HepG2 (cell line): ENCODE results near the gene MLLT10. TPM values are rescaled to one million over a fixed set of nuclear protein-coding genes. Genes with fewer than 3 reads are reported as not detected.

ENCODE experiments used
- CAMTA2 ChIP-seq: sonication (generic); formaldehyde crosslinking; IDR thresholded peaks from 2 replicates; pipeline ENCODE4 v1.4.0; 2020; ENCODE audit warnings: mild to moderate bottlenecking, missing genetic modification reagents, borderline replicate concordance
- DNMT3B ChIP-seq: conservative IDR thresholded peaks from 2 replicates; pipeline ENCODE4 v1.6.1; 2016; ENCODE audit warnings: missing biosample characterization, control low read depth
- HIVEP1 ChIP-seq: sonication (generic); formaldehyde crosslinking; IDR thresholded peaks from 2 replicates; pipeline ENCODE4 v1.4.0; 2020; ENCODE audit warnings: mild to moderate bottlenecking, missing genetic modification reagents
- HMG20A ChIP-seq: IDR thresholded peaks from 2 replicates; pipeline ENCODE4 v1.6.1; 2016; ENCODE audit warnings: borderline replicate concordance
- NCOA2 ChIP-seq: sonication (generic); formaldehyde crosslinking; IDR thresholded peaks from 2 replicates; pipeline ENCODE4 v1.8.0; 2022; ENCODE audit warnings: inconsistent platforms
- POLR2G ChIP-seq: fragments of 200-400 bp; formaldehyde crosslinking; IDR thresholded peaks from 2 replicates; pipeline ENCODE4 v1.6.1; 2018; ENCODE audit warnings: mild to moderate bottlenecking, low read depth, low read length, moderate library complexity
- TOPORS ChIP-seq: sonication (generic); formaldehyde crosslinking; IDR thresholded peaks from 2 replicates; pipeline ENCODE4 v1.8.0; 2023; ENCODE audit warnings: mild to moderate bottlenecking, missing genetic modification reagents
- XRCC5 ChIP-seq: fragments of 200-400 bp; formaldehyde crosslinking; optimal IDR thresholded peaks from 2 replicates; pipeline ENCODE3; 2017; ENCODE audit warnings: mild to moderate bottlenecking, low read length
- ZFYVE20 ChIP-seq: sonication (generic); formaldehyde crosslinking; IDR thresholded peaks from 2 replicates; pipeline ENCODE4 v1.8.0; 2023; ENCODE audit warnings: low read depth, mild to moderate bottlenecking, moderate library complexity, missing genetic modification reagents, borderline replicate concordance
- ZKSCAN8 ChIP-seq: IDR thresholded peaks from 2 replicates; pipeline ENCODE4 v1.6.1; 2016; ENCODE audit warnings: borderline replicate concordance, missing genetic modification reagents, missing compliant biosample characterization
- ZNF746 ChIP-seq: sonication (generic); formaldehyde crosslinking; IDR thresholded peaks from 2 replicates; pipeline ENCODE4 v1.8.0; 2022; ENCODE audit warnings: mild to moderate bottlenecking, missing genetic modification reagents
- ZNF747 ChIP-seq: sonication (generic); formaldehyde crosslinking; IDR thresholded peaks from 2 replicates; pipeline ENCODE4 v1.8.1; 2023; ENCODE audit warnings: missing genetic modification reagents, mild to moderate bottlenecking, borderline replicate concordance
- ZNF883 ChIP-seq: sonication (generic); formaldehyde crosslinking; IDR thresholded peaks from 2 replicates; pipeline ENCODE4 v1.5.1; 2020; ENCODE audit warnings: mild to moderate bottlenecking, missing genetic modification reagents; ENCODE audit errors: not compliant biosample characterization
- polyA plus RNA-seq, 8 experiments: library from polyadenylated mRNA; depleted of rRNA in 3 of 8; stranded (reverse) in 7 of 8; unstranded in 1 of 8; fragments of >200 nt; fragmentation: Illumina TruSeq in 4 of 8; extraction: Trizol in 4 of 8; gene quantifications; 2 replicates each; pipeline versions ENCODE4 v1.2.1 to v1.2.3, GENCODE V29; 2011 to 2016; ENCODE audit warnings: low read depth in 4 of 8, missing spikeins in 1 of 8, mixed read lengths in 1 of 8; ENCODE audit not compliant: insufficient read depth in 1 of 8
- total RNA-seq, 5 experiments: library from RNA; depleted of rRNA; stranded (reverse); fragments of >200 nt; fragmentation: Illumina TruSeq; extraction: Trizol; gene quantifications; 2 replicates each; pipeline ENCODE4 v1.2.3, GENCODE V29; 2016; ENCODE audit warnings: low read depth in 1 of 5
- TF ChIP-seq, protein P1 (sequence below), 2 experiments: sonication (generic) in 1 of 2; formaldehyde crosslinking in 1 of 2; IDR thresholded peaks; 2 replicates each; pipeline versions ENCODE4 v1.6.1 to v1.9.0; 2014 to 2022; ENCODE audit warnings: antibody characterized with exemption in 1 of 2, borderline replicate concordance in 1 of 2, inconsistent platforms in 1 of 2, low read depth in 1 of 2, missing genetic modification reagents in 1 of 2
- TF ChIP-seq, protein P2 (sequence below): sonication (generic); formaldehyde crosslinking; IDR thresholded peaks from 2 replicates; pipeline ENCODE4 v1.5.1; 2020; ENCODE audit warnings: missing genetic modification reagents, mild to moderate bottlenecking, borderline replicate concordance
- TF ChIP-seq, protein P3 (sequence below): sonication (generic); formaldehyde crosslinking; IDR thresholded peaks from 2 replicates; pipeline ENCODE4 v1.4.0; 2020; ENCODE audit warnings: mild to moderate bottlenecking, missing genetic modification reagents

Gene MLLT10
- total and polyA plus RNA-seq, 2 of the 13 experiments (the other 11 are each of a cell fraction or from before 2014, with no cell fraction given) = 51.3 to 84.1 TPM

DNA sequence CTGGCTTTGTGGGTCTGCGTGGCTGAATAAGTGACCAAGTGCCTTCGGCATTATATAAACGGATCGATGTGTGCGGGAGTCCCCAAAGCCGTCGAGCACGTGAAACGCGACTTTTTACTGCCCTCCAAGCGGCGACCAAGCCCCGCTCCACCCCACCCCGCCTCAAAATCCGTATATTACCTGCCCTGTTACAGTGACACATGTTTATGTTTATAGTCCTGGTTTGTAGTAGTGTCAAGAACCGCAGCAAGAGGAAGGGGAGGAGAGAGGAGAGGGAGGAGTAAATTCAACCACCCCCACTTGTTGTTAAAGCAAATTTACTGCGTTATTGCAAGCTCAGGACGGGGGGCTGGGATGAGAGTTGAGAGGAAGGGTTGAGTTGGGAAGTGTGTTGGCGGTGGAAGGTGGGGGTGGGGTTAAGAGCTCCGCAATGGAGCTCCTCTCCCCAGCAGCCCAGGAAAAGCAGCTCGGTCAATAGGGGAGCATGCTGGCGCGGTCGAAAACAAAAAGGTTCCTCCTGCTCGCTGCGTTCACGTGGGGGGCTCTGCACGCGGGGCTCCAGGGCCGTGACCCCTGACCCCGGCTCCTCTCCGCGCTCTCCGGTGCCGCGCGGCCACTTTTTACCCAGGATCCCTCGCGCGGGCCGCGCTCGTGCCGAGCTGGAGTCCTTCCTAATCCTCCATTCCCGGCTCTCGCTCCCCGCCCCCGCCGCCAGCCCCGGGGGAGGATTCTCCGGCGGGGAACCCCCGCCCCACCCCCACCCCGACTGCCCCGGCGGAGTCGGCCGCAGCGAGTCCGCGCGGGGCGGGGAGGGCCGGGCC, 8.5 kb upstream of the MLLT10 start, which contains the start of gene SKIDA1 (continued):
- no peak for TF ChIP-seq ZFYVE20 (CRISPR knock-in tag)
- peak; percentile 71; the same call in 1 of the 2 replicates for TF ChIP-seq ZKSCAN8
- TF ChIP-seq, protein P1, sequence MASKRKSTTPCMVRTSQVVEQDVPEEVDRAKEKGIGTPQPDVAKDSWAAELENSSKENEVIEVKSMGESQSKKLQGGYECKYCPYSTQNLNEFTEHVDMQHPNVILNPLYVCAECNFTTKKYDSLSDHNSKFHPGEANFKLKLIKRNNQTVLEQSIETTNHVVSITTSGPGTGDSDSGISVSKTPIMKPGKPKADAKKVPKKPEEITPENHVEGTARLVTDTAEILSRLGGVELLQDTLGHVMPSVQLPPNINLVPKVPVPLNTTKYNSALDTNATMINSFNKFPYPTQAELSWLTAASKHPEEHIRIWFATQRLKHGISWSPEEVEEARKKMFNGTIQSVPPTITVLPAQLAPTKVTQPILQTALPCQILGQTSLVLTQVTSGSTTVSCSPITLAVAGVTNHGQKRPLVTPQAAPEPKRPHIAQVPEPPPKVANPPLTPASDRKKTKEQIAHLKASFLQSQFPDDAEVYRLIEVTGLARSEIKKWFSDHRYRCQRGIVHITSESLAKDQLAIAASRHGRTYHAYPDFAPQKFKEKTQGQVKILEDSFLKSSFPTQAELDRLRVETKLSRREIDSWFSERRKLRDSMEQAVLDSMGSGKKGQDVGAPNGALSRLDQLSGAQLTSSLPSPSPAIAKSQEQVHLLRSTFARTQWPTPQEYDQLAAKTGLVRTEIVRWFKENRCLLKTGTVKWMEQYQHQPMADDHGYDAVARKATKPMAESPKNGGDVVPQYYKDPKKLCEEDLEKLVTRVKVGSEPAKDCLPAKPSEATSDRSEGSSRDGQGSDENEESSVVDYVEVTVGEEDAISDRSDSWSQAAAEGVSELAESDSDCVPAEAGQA (IDR thresholded peaks at IDR 0.05; ENCODE audit: low read depth) = peak; percentile 59
- TF ChIP-seq, protein P1 (CRISPR knock-in tag; IDR thresholded peaks at IDR 0.05; ENCODE audit: borderline replicate concordance) = 0 out of 2 replicates have a peak, but pooled peaks have one; percentile 70
- peak; percentile 87; the same call in 1 of the 2 replicates for TF ChIP-seq ZNF746
- peak; percentile 80 for TF ChIP-seq HIVEP1 (CRISPR knock-in tag)
- TF ChIP-seq TOPORS (CRISPR knock-in tag) = 0 out of 2 replicates have a peak, but pooled peaks have one; percentile 53
- TF ChIP-seq XRCC5 = no peak
- TF ChIP-seq CAMTA2 (CRISPR knock-in tag) = peak; percentile 73; the same call in 1 of the 2 replicates
- peak; percentile 59 for TF ChIP-seq ZNF747 (CRISPR knock-in tag)
- TF ChIP-seq POLR2G = peak; percentile 89
- peak; percentile 51 for TF ChIP-seq ZNF883 (CRISPR knock-in tag)
- TF ChIP-seq DNMT3B (CRISPR knock-in tag) = 0 out of 2 replicates have a peak, but pooled peaks have one; percentile 15
- TF ChIP-seq NCOA2 (CRISPR knock-in tag) = peak; percentile 66
- TF ChIP-seq HMG20A = no peak
- TF ChIP-seq, protein P2, sequence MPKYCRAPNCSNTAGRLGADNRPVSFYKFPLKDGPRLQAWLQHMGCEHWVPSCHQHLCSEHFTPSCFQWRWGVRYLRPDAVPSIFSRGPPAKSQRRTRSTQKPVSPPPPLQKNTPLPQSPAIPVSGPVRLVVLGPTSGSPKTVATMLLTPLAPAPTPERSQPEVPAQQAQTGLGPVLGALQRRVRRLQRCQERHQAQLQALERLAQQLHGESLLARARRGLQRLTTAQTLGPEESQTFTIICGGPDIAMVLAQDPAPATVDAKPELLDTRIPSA = no peak; the same call in 1 of the 2 replicates
- TF ChIP-seq, protein P3, sequence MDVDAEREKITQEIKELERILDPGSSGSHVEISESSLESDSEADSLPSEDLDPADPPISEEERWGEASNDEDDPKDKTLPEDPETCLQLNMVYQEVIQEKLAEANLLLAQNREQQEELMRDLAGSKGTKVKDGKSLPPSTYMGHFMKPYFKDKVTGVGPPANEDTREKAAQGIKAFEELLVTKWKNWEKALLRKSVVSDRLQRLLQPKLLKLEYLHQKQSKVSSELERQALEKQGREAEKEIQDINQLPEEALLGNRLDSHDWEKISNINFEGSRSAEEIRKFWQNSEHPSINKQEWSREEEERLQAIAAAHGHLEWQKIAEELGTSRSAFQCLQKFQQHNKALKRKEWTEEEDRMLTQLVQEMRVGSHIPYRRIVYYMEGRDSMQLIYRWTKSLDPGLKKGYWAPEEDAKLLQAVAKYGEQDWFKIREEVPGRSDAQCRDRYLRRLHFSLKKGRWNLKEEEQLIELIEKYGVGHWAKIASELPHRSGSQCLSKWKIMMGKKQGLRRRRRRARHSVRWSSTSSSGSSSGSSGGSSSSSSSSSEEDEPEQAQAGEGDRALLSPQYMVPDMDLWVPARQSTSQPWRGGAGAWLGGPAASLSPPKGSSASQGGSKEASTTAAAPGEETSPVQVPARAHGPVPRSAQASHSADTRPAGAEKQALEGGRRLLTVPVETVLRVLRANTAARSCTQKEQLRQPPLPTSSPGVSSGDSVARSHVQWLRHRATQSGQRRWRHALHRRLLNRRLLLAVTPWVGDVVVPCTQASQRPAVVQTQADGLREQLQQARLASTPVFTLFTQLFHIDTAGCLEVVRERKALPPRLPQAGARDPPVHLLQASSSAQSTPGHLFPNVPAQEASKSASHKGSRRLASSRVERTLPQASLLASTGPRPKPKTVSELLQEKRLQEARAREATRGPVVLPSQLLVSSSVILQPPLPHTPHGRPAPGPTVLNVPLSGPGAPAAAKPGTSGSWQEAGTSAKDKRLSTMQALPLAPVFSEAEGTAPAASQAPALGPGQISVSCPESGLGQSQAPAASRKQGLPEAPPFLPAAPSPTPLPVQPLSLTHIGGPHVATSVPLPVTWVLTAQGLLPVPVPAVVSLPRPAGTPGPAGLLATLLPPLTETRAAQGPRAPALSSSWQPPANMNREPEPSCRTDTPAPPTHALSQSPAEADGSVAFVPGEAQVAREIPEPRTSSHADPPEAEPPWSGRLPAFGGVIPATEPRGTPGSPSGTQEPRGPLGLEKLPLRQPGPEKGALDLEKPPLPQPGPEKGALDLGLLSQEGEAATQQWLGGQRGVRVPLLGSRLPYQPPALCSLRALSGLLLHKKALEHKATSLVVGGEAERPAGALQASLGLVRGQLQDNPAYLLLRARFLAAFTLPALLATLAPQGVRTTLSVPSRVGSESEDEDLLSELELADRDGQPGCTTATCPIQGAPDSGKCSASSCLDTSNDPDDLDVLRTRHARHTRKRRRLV = peak; percentile 94
